CD1c-positive myeloid dendritic cell (primary cell): ENCODE data around the gene TRH.
"Not testable (repeated sequence)": the region's sequence is repeated elsewhere in the genome, so short reads cannot be mapped to it uniquely, and the experiment has no call there.

Experiments used
- DNase-seq: peaks from one replicate; pipeline ENCODE4 v3.0.0-alpha.2; 2016; ENCODE audit errors: extremely low spot score

The TRH gene

GRCh38 chr3:130010556-130010955 is 36.0 kb downstream of the TRH start:
- DNase-seq, result no peak

- DNase-seq, result not testable (repeated sequence)
Measured at GRCh38 chr3:130012108-130012507, 37.6 kb downstream of the TRH start.

- DNase-seq, result not testable (repeated sequence)
Measured at GRCh38 chr3:130013246-130013645, 38.7 kb downstream of the TRH start.

- DNase-seq, result no peak
Measured at GRCh38 chr3:130014526-130014925, 40.0 kb downstream of the TRH start.

GRCh38 chr3:130017661-130018060 is 43.1 kb downstream of the TRH start:
- DNase-seq, result not testable (repeated sequence)

DNA sequence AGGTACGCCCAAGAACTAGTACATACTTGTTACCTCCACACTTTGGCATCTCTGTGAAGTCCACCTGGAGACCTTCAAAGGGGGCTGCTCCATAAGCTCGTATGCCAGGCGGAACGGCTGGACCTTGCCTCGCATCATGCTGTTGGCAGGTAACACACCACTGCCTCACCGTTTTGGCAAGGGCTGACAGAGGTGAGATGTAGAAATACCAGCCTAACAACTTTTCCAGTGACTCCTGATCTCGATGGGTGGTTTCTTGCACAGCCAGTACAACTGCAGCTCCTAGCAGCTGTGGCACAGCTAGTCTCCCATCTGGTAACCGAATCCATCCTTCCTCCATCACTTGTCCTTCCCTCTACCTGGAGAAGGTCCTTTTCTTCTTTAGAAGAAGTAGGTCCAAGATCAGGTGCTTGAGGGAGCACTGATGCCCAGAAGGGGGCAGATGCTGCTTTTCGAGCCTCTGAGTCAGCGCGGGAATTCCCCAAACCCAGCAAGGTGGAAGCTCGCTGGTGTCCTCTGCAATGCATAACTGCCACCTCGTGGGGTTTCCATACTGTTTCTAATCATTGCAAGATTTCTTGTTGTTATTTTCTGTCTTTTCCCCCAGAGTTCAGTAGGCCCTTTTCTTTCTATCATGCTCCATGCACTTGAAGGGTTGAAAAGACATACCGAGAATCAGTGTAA is 51.8 kb downstream of the TRH start:
- DNase-seq, result peak; percentile 5

- not testable (repeated sequence) for DNase-seq
Measured at GRCh38 chr3:130027437-130027836, 52.9 kb downstream of the TRH start.
